PC-9 (cell line): ENCODE results near the gene MED27.

Experiments
- CTCF ChIP-seq: fragments of 200-600 bp; sonication (generic); conservative IDR thresholded peaks from 2 replicates; pipeline ENCODE4 v1.6.1; 2017; ENCODE audit warnings: mixed run types, antibody characterized with exemption, mild to moderate bottlenecking, moderate library complexity
- EZH2 ChIP-seq: fragments of 200-600 bp; sonication (generic); IDR thresholded peaks from 2 replicates; pipeline ENCODE4 v1.8.0; 2017; ENCODE audit warnings: antibody characterized with exemption, low read depth

- TF ChIP-seq EZH2: no peak
- TF ChIP-seq CTCF: no peak
Measured at GRCh38 chr9:131919216-131919615, 160.5 kb downstream of the MED27 start.
